Mesenchymal stem cell (in vitro differentiated cells and primary cell): ENCODE data around the gene ZC3H6.
"Not testable (repeated sequence)": the region's sequence is repeated elsewhere in the genome, so short reads cannot be mapped to it uniquely, and the experiment has no call there.

ENCODE experiments used
- DNase-seq: peaks from one replicate; pipeline ENCODE4 v3.0.0-alpha.2; 2013
- H2AFZ ChIP-seq: one replicate; pipeline ENCODE4 v1.6.1; 2013; ENCODE audit warnings: low read depth, mild to moderate bottlenecking, control low read depth, inconsistent platforms, low read length, moderate library complexity
- H2AK5ac ChIP-seq: 2 replicates; pipeline ENCODE4 v1.6.1; 2013; ENCODE audit warnings: low read length, moderate library complexity, mild to moderate bottlenecking, inconsistent platforms; ENCODE audit not compliant: severe bottlenecking
- H2BK120ac ChIP-seq: one replicate; pipeline ENCODE4 v1.6.1; 2013; ENCODE audit warnings: low read depth, mild to moderate bottlenecking, inconsistent platforms, low read length, moderate library complexity
- H2BK12ac ChIP-seq, 2 experiments: one replicate each; pipeline ENCODE4 v1.6.1; 2013; ENCODE audit warnings: inconsistent platforms in 2 of 2, low read length in 2 of 2, mild to moderate bottlenecking in 2 of 2, moderate library complexity in 2 of 2, control low read depth in 1 of 2
- H2BK15ac ChIP-seq: one replicate; pipeline ENCODE4 v1.6.1; 2013; ENCODE audit warnings: mild to moderate bottlenecking, low read depth, inconsistent platforms; ENCODE audit not compliant: poor library complexity, severe bottlenecking
- H2BK5ac ChIP-seq: 2 replicates; pipeline ENCODE4 v1.6.1; 2013; ENCODE audit warnings: low read depth, mild to moderate bottlenecking, low read length, control low read depth, inconsistent platforms; ENCODE audit not compliant: poor library complexity, severe bottlenecking
- H3K14ac ChIP-seq, 2 experiments: one replicate each; pipeline ENCODE4 v1.6.1; 2013; ENCODE audit warnings: inconsistent platforms in 2 of 2, low read length in 2 of 2, control low read depth in 1 of 2, mild to moderate bottlenecking in 1 of 2, moderate library complexity in 1 of 2
- H3K18ac ChIP-seq, 2 experiments: one replicate each; pipeline ENCODE4 v1.6.1; 2013; ENCODE audit warnings: inconsistent platforms in 2 of 2, low read length in 2 of 2, control low read depth in 1 of 2, low read depth in 1 of 2, mild to moderate bottlenecking in 1 of 2
- H3K23ac ChIP-seq, 2 experiments: one replicate each; pipeline ENCODE4 v1.6.1; 2013; ENCODE audit warnings: inconsistent platforms in 2 of 2, low read length in 2 of 2, mild to moderate bottlenecking in 2 of 2, moderate library complexity in 2 of 2, control low read depth in 1 of 2
- H3K27ac ChIP-seq: 2 replicates; pipeline ENCODE4 v1.5.1; 2013; ENCODE audit warnings: mild to moderate bottlenecking, moderate library complexity, low read length, control low read depth, inconsistent platforms; ENCODE audit not compliant: poor library complexity, severe bottlenecking
- H3K27me3 ChIP-seq, 2 experiments: 2 replicates each; pipeline versions ENCODE4 v1.6.1 to v1.7.0; 2013; ENCODE audit warnings: low read length in 2 of 2, mild to moderate bottlenecking in 2 of 2, moderate library complexity in 2 of 2, control low read depth in 1 of 2, inconsistent platforms in 1 of 2; ENCODE audit not compliant: control insufficient read depth in 1 of 2, insufficient read depth in 1 of 2
- H3K36me3 ChIP-seq, 2 experiments: 2 replicates each; pipeline versions ENCODE4 v1.6.1 to v1.7.0; 2013; ENCODE audit warnings: low read length in 2 of 2, control low read depth in 1 of 2, inconsistent platforms in 1 of 2, low read depth in 1 of 2, mild to moderate bottlenecking in 1 of 2; ENCODE audit not compliant: insufficient read depth in 2 of 2, control insufficient read depth in 1 of 2
- H3K4ac ChIP-seq, 2 experiments: one replicate each; pipeline ENCODE4 v1.6.1; 2013; ENCODE audit warnings: inconsistent platforms in 2 of 2, low read length in 2 of 2, mild to moderate bottlenecking in 2 of 2, moderate library complexity in 2 of 2, control low read depth in 1 of 2, low read depth in 1 of 2
- H3K4me1 ChIP-seq: 2 replicates; pipeline ENCODE4 v1.6.1; 2013; ENCODE audit warnings: low read depth, low read length, control low read depth; ENCODE audit not compliant: control insufficient read depth, insufficient read depth
- H3K4me2 ChIP-seq: 2 replicates; pipeline ENCODE4 v1.6.1; 2013; ENCODE audit warnings: low read length, mild to moderate bottlenecking, inconsistent platforms; ENCODE audit not compliant: poor library complexity, severe bottlenecking
- H3K4me3 ChIP-seq, 2 experiments: 2 replicates each; pipeline versions ENCODE4 v1.5.1 to v1.7.0; 2013; ENCODE audit warnings: low read length in 2 of 2, mild to moderate bottlenecking in 2 of 2, control low read depth in 1 of 2, low read depth in 1 of 2; ENCODE audit not compliant: insufficient read depth in 1 of 2
- H3K79me1 ChIP-seq: replicated peaks from 2 replicates; pipeline ENCODE4 v1.6.1; 2013; ENCODE audit warnings: mild to moderate bottlenecking, control low read depth, low read length, inconsistent platforms; ENCODE audit not compliant: poor library complexity, severe bottlenecking
- H3K9ac ChIP-seq: 2 replicates; pipeline ENCODE4 v1.7.0; 2013; ENCODE audit warnings: mild to moderate bottlenecking, low read length, moderate library complexity
- H3K9me3 ChIP-seq: 2 replicates; pipeline ENCODE4 v1.7.0; 2013; ENCODE audit warnings: mild to moderate bottlenecking, low read length; ENCODE audit not compliant: control insufficient read depth
- H4K8ac ChIP-seq: one replicate; pipeline ENCODE4 v1.6.1; 2013; ENCODE audit warnings: inconsistent platforms, mild to moderate bottlenecking, low read length, moderate library complexity
- H4K91ac ChIP-seq: one replicate; pipeline ENCODE4 v1.6.1; 2013; ENCODE audit warnings: mild to moderate bottlenecking, low read length, inconsistent platforms
- WGBS: methylation state at CpG from one replicate; pipeline ENCODE4 v1.1.7; 2013; ENCODE audit warnings: mixed read lengths; 5-methylcytosine and 5-hydroxymethylcytosine counted together

The ZC3H6 gene

DNA sequence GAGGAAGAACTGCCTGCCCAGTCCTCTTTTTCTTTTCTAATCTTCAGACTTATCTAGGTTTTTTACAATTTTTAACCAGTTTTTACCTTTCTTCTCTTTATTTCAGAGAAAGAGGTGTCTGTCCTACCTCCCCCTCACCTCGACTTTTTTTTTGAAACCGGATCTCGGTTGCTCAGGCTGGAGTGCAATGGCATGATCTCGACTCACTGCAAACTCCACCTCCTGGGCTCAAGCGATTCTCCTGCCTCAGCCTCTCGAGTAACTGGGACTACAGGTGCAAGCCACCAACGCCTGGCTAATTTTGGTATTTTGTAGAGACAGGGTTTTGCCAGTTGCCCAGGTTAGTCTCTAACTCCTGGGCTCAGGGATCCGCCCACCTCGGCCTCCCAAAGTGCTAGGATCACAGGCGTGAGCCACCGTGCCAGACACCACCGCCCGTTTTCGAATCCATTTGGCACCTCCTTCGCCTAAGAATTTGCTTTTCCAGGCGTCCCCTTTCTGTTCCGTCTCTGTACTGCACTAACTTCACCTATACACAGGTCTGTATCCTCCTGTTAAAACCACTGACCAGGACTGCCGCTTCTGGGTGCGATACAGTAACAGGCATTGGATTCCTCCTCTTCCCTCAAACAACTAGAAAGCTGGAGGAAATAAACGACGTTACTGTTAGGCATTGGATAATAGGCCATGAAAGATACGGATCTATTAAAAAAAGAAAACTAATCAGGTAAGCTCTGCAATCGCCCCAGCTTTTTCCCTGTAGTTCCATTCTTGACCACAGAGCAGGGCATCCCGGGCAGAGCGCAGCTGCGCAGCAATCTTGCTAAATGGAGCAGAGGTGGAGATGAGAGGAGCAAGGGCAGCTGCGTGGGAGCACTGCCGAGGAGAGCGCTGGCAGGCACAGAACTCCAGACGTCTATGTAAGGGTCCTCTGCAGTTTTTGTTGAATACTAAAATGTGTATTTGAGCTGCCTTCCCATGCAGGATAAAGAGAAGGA, 69.9 kb downstream of the ZC3H6 start:
- Histone ChIP-seq H4K8ac (no peak overlapping the region), H3K4me2 (no peak overlapping the region), H3K36me3 (no peaks in the 10 kb centered on the region), H2BK5ac (no peak overlapping the region), H3K79me1 (no peaks in the 10 kb centered on the region), H3K27me3 (peaks cover 0 to 3% of the 10 kb centered on the region in 2 experiments), H2AFZ (no peak overlapping the region), H3K18ac (no peak overlapping the region), H3K4me1 (no peaks in the 10 kb centered on the region), H2BK120ac (no peak overlapping the region), H2BK12ac (no peak overlapping the region), H3K4ac (no peak overlapping the region), H3K14ac (no peak overlapping the region), H2AK5ac (no peak overlapping the region), H4K91ac (no peak overlapping the region), H3K27ac (no peak overlapping the region), H3K9ac (peak overlapping the region; percentile 47), H2BK15ac (no peak overlapping the region), H3K4me3 (no peak overlapping the region), H3K9me3 (no peaks in the 10 kb centered on the region), H3K23ac (no peak overlapping the region)
- WGBS: 83% methylated on average over 28 of the region's 30 CpGs
- DNase-seq: no peak

DNA sequence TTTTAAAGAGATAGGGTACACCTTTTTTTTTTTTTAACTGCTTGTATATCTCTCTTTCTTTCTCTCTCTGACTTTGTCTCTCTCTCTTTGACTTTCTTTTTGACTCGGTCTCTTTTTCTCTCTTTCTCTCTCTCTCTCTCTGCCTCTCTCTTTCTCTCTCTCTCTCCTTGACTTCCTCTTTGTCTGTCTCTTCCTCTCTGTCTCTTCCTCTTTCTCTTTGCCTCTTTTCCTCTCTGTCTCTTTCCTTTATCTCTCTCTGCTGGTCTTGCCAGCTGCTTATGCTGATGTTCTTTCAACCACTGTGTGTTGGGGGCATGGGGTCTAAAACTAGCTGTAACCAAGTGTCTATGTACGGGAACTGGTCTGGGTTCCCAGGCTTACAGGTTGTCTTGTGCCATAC, 76.9 kb downstream of the ZC3H6 start:
- H4K8ac ChIP-seq, H3K4me1 ChIP-seq, H3K4me2 ChIP-seq, H2AK5ac ChIP-seq, H3K9me3 ChIP-seq, H3K4ac ChIP-seq, DNase-seq, H2BK15ac ChIP-seq, H2BK5ac ChIP-seq, H3K4me3 ChIP-seq, H3K27ac ChIP-seq, H2AFZ ChIP-seq, H2BK12ac ChIP-seq, H3K9ac ChIP-seq, H3K79me1 ChIP-seq, H3K14ac ChIP-seq, H2BK120ac ChIP-seq, H4K91ac ChIP-seq, H3K27me3 ChIP-seq, H3K18ac ChIP-seq, H3K23ac ChIP-seq, H3K36me3 ChIP-seq: not testable (repeated sequence)
- 90% methylated on average over 2 of the region's 2 CpGs for WGBS

DNA sequence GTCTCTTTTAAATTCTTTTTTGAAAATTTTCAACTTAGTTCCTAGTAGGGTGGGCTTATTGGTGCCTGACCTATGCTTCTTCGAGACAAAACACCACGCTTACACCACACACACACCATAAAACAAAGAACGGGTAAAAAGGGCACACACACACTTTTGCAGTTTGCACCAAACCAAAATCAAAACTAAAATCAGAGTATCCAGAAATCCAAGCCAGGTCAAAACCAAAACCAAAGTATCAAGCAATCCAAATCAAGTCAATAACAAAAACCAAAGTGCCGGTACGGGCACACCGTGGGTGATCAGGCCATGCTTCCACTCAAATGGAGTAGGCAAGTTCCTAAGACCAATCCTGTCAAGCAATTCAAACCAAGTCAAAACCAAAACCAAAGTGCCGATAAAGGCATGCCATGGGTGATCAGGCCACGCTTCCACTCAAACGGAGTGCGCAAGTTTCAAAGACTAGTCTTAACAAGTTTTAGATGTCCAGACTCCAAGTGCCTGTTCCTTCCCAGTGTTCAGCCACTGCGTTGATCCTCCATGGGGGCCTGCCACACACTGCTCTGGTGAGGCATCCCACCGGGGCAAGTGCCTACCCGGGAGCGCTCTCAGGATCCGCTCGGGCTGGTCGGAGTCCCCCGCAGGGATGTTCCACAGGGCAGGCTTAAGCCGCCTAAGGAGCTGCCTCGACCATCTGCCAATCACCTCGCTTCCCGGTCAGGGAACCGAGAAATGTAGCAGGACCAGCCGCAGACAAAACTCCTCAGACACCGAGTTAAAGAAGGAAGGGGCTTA, 77.6 kb downstream of the ZC3H6 start:
- not testable (repeated sequence) for H3K4me1 ChIP-seq, H3K9ac ChIP-seq, H3K4me3 ChIP-seq, H2BK12ac ChIP-seq, H4K8ac ChIP-seq, H3K18ac ChIP-seq, H3K23ac ChIP-seq, H3K27ac ChIP-seq, H2BK15ac ChIP-seq, H2AK5ac ChIP-seq, H3K36me3 ChIP-seq, H3K4me2 ChIP-seq, H2AFZ ChIP-seq, H3K79me1 ChIP-seq, H3K9me3 ChIP-seq, H3K14ac ChIP-seq, H4K91ac ChIP-seq, H2BK5ac ChIP-seq, H3K27me3 ChIP-seq, H3K4ac ChIP-seq, H2BK120ac ChIP-seq, DNase-seq
- WGBS: 95% methylated on average over 3 of the region's 25 CpGs

DNA sequence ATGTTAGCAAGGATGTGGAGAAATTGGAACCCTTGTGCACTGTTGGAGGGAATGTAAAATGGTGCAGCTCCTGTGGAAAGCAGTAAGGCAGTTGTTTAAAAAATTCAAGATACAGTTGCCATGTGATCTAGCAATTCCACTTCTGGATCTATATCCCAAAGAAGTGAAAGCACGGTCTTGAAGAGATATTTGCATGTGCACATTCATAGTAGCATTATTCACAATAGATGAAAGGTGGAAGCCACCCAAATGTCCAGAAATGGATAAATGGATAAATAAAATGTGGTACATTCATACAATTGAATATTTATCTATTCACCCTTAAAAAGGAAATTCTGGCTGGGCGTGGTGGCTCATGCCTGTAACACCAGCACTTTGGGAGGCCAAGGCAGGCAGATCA, 78.9 kb downstream of the ZC3H6 start:
- not testable (repeated sequence) for H3K9me3 ChIP-seq, H3K4me2 ChIP-seq, H3K4me3 ChIP-seq, H4K8ac ChIP-seq, H3K23ac ChIP-seq, H2AFZ ChIP-seq, H2BK5ac ChIP-seq, H3K18ac ChIP-seq, H3K4me1 ChIP-seq, H3K4ac ChIP-seq, H2AK5ac ChIP-seq, H3K9ac ChIP-seq, H2BK12ac ChIP-seq, H3K27ac ChIP-seq, H3K27me3 ChIP-seq, H3K36me3 ChIP-seq, H3K14ac ChIP-seq, H2BK15ac ChIP-seq, H4K91ac ChIP-seq, H3K79me1 ChIP-seq, DNase-seq, H2BK120ac ChIP-seq
- WGBS: 56% methylated on average over 1 of the region's 2 CpGs
